Activated CD4-positive, alpha-beta T cell treated with anti-CD3 and anti-CD28 coated beads for 24 hours (primary cell): ENCODE data around the gene UGP2.
"Not testable (repeated sequence)": the region's sequence is repeated elsewhere in the genome, so short reads cannot be mapped to it uniquely, and the experiment has no call there.

ENCODE experiments used
- DNase-seq, 2 donors: peaks; one replicate each; pipeline ENCODE4 v3.0.0-alpha.2; 2020; ENCODE audit warnings: low read depth in 2 of 2

Gene UGP2

DNA sequence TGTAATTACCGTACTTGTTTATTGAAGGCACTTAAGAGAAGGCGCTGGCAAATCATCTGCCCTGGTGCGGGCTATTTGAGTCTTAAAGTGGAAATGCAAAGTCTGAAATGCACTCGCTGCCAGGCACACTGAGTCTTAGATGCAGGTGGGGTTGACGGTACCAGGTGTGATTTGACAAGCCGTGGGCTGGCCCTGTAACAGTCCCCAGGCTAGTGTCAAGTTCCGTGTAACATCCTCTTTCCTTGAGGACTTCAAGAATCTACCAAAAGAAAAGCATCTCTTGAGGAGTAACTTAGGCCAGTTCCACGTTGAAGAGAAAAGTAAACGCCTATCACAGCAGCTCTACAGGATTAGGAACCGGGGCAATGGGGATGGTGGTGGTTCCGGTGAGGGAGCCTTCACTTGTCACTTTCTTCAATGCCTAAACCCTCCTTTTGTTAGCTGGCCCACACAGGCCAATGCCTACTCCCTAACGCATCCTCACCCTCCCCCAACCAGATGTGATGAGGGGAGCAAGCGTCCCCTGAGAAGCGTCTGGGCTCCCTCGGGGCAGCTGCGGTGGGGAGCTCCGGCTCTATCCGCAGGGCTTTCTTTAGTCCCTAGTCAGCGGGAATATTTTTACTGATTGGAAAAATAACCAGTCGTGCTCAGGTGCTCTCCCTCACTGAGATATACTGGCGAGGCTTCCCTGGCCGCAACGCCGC, 1.5 kb upstream of the UGP2 start:
- peak in 1 of 2 donors; percentile 18 for DNase-seq

- DNase-seq = peak; percentile 96 to 97
Observed at GRCh38 chr2:63840785-63841253, 877 bp upstream of the UGP2 start.

- no peak for DNase-seq
Observed at GRCh38 chr2:63842149-63843061, 709 bp downstream of the UGP2 start.

- DNase-seq = no peak
Observed at GRCh38 chr2:63843093-63843492, 1.4 kb downstream of the UGP2 start.

GRCh38 chr2:63843791-63844190, 2.1 kb downstream of the UGP2 start:
- DNase-seq = no peak

GRCh38 chr2:63844616-63845015, 2.9 kb downstream of the UGP2 start:
- no peak for DNase-seq

- no peak for DNase-seq
Observed at GRCh38 chr2:63845866-63846265, 4.2 kb downstream of the UGP2 start.

DNA sequence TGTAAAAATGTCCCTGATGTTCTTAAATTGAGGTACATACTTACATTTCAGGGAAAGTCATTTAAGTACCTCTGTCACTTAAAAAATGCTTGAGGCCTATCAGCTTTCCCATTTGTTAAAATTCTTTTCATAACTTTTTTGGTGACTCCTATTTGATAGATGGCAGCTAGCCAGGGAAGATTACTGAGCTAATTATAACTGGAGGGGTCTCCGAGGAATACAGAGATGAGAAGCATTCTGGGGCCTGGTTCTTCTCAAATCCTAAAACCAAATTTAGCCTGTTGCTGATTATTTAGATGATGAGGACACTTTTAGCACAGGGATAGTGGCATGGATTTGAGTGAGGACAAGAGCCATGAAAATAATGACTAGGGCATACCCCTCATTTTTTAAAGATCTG, 4.8 kb downstream of the UGP2 start:
- no peak for DNase-seq

GRCh38 chr2:63847571-63847970, 5.9 kb downstream of the UGP2 start:
- DNase-seq = not testable (repeated sequence)

DNA sequence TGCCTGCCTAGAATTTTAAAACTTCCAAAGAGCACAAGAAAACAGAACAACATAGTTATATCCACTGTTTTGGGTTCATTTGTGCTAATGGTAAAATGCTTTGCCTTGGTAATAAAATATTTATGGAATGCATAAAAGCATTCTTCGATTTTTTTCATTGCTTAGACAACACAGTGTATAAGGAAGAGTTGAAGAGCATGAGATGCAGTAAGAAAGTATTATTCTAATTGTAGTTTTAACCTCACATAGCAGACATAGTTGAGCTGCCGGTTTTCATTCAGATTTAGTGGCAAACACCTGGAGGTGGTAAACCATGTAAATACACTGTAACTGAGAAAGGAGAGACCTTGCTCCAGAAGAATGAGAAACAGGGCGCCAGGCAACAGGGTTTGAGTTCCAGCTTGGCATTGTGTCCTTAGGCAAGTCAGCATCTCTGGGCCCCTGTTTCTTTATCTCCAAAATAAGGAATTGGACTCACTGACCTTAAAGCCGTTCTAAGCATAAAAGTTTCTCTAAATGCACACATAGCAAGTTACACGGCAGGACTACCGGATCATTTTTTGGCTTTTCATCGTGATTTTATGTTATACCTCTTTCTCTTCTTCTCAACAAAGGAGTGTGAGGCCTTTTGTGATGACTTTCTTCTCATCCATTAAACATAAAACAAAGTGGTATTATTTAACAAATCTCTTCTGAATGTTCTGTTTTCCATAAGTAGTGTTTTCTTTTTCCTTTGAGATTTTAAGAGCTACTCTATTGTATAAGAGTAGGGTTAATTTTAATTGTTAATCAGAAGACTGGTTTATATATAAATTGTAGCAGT, 7.9 kb downstream of the UGP2 start:
- no peak for DNase-seq

DNA sequence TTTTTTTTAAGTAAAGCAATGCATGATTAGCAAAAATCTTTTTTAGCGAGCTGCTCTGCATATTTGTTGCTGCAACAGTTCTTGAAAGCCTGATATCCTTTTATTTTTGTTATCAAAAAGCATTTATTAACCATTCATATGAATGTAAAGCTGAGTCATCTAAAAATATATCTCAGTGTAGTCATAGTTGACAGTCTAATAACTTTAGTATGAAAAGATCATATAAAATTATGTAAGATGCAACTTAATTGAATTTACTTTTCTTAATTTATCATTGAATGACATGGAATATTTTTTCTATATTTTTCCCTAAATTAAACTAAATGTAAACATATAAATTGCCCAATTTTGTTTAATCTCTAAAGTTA, 8.5 kb downstream of the UGP2 start:
- no peak for DNase-seq

GRCh38 chr2:63850649-63851048, 9.0 kb downstream of the UGP2 start:
- DNase-seq = no peak

- DNase-seq = no peak
Observed at GRCh38 chr2:63851691-63852311, 10.1 kb downstream of the UGP2 start.

- no peak for DNase-seq
Observed at GRCh38 chr2:63853527-63854310, 12.0 kb downstream of the UGP2 start.

DNA sequence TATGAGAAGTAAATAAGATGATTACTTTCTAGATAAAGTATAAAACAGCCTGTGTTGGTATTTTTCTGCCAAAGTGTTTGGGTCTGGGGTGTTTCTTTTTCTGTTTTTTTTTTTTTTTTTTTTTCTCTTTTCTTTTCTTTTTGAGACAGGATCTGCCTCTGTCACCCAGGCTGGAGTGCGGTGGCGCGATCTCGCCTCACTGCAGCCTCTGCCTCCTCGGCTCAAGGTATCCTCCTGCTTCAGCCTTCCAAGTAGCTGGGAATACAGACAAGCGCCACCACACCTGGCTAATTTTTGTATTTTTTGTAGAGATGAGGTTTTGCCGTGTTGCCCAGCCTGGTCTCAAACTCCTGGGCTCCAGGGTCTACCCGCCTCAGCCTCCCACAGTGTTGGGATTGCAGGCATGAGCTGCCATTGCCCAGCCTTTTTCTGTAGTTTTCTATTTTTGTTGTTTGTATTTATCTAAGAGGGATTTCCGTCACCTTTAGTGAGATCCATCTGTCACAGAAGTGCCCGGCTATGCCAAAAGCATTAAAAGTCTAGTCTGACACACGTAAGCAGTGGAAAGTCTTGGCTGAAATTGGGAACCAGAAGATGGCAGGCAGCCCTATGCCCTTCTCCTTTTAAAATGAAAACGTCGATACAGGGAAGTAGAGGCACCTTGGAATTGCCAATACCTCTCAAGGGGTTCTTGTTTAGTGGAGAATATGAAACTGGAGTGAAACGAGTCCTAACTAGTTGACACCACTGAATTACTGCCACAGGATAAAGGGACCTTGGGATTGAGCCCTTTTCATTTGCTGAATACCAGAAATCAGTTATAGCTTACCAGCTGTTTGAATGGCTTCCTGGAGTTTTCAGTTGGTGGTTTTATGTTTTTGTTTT, 14.0 kb downstream of the UGP2 start:
- no peak for DNase-seq

DNA sequence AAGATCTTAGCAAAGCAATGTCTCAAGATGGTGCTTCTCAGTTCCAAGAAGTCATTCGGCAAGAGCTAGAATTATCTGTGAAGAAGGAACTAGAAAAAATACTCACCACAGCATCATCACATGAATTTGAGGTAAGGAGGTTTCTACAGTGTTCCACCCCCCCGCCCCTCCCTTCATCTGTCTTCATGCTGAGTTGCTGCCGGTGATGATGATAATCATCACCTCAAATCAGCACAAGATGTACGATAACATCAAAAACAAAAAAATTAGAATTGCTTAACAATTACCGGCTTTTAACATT, 14.6 kb downstream of the UGP2 start:
- DNase-seq = no peak

GRCh38 chr2:63858291-63858690, 16.6 kb downstream of the UGP2 start:
- no peak for DNase-seq

DNA sequence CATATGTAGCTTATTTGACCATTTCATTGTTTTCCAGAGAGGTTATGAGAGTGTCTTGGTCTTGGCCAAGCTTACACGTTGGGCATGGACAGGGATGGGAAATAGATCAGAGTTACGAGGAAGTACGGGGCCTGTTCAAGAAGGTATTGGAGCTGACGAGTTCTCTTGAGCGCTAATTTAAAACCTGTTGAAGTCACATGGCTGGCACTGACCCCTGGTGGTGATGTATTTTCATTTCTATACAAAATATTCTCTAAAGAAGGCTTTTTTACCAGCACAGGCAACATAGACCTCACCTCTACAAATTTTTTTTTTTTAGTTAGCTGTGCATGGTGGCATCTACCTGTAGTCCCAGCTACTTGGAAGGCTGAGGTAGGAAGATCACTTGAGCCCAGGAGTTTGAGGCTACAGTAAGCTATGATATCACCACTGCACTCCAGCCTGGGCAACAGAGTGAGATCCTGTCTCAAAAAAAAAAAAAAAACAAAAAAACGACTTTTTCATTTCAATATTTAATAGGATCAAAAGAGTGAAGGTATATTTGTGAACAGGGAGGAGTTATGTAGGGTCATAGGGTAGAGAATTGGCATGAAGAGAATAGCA, 19.6 kb downstream of the UGP2 start:
- DNase-seq = peak; percentile 18 to 39

- DNase-seq = no peak
Observed at GRCh38 chr2:63862806-63863205, 21.1 kb downstream of the UGP2 start.

GRCh38 chr2:63863707-63864106, 22.0 kb downstream of the UGP2 start:
- DNase-seq = no peak
